ENCODE measurements around the gene ST3GAL6.

GRCh38 chr3:98734306-98734705 lies 28.8 kb upstream of the ST3GAL6 start:
- TF ChIP-seq JUND (IDR thresholded peaks at IDR 0.05) (no peak), FOXA1 (IDR thresholded peaks at IDR 0.05) (no peak), ZBTB33 (IDR thresholded peaks at IDR 0.05) (no peak), HNF4G (IDR thresholded peaks at IDR 0.05) (no peak), SP1 (IDR thresholded peaks at IDR 0.05) (no peak), GABPA (IDR thresholded peaks at IDR 0.05 in 1 of 2, conservative IDR thresholded peaks at IDR 0.05 in 1 of 2) (no peak)
- TF ChIP-seq, protein P1, sequence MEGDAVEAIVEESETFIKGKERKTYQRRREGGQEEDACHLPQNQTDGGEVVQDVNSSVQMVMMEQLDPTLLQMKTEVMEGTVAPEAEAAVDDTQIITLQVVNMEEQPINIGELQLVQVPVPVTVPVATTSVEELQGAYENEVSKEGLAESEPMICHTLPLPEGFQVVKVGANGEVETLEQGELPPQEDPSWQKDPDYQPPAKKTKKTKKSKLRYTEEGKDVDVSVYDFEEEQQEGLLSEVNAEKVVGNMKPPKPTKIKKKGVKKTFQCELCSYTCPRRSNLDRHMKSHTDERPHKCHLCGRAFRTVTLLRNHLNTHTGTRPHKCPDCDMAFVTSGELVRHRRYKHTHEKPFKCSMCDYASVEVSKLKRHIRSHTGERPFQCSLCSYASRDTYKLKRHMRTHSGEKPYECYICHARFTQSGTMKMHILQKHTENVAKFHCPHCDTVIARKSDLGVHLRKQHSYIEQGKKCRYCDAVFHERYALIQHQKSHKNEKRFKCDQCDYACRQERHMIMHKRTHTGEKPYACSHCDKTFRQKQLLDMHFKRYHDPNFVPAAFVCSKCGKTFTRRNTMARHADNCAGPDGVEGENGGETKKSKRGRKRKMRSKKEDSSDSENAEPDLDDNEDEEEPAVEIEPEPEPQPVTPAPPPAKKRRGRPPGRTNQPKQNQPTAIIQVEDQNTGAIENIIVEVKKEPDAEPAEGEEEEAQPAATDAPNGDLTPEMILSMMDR (IDR thresholded peaks at IDR 0.05; ENCODE audit: low read depth, low read length, missing input control), result no peak
- TF ChIP-seq, protein P2, sequence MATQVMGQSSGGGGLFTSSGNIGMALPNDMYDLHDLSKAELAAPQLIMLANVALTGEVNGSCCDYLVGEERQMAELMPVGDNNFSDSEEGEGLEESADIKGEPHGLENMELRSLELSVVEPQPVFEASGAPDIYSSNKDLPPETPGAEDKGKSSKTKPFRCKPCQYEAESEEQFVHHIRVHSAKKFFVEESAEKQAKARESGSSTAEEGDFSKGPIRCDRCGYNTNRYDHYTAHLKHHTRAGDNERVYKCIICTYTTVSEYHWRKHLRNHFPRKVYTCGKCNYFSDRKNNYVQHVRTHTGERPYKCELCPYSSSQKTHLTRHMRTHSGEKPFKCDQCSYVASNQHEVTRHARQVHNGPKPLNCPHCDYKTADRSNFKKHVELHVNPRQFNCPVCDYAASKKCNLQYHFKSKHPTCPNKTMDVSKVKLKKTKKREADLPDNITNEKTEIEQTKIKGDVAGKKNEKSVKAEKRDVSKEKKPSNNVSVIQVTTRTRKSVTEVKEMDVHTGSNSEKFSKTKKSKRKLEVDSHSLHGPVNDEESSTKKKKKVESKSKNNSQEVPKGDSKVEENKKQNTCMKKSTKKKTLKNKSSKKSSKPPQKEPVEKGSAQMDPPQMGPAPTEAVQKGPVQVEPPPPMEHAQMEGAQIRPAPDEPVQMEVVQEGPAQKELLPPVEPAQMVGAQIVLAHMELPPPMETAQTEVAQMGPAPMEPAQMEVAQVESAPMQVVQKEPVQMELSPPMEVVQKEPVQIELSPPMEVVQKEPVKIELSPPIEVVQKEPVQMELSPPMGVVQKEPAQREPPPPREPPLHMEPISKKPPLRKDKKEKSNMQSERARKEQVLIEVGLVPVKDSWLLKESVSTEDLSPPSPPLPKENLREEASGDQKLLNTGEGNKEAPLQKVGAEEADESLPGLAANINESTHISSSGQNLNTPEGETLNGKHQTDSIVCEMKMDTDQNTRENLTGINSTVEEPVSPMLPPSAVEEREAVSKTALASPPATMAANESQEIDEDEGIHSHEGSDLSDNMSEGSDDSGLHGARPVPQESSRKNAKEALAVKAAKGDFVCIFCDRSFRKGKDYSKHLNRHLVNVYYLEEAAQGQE (IDR thresholded peaks at IDR 0.05), result no peak
- TF ChIP-seq, protein P3, sequence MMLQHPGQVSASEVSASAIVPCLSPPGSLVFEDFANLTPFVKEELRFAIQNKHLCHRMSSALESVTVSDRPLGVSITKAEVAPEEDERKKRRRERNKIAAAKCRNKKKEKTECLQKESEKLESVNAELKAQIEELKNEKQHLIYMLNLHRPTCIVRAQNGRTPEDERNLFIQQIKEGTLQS (IDR thresholded peaks at IDR 0.05), result no peak
- TF ChIP-seq, protein P4, sequence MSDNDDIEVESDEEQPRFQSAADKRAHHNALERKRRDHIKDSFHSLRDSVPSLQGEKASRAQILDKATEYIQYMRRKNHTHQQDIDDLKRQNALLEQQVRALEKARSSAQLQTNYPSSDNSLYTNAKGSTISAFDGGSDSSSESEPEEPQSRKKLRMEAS (IDR thresholded peaks at IDR 0.05), result no peak

All from liver (tissue), 3 donors.